ENCODE results near the gene NLGN1.

NLGN1 gene

DNA sequence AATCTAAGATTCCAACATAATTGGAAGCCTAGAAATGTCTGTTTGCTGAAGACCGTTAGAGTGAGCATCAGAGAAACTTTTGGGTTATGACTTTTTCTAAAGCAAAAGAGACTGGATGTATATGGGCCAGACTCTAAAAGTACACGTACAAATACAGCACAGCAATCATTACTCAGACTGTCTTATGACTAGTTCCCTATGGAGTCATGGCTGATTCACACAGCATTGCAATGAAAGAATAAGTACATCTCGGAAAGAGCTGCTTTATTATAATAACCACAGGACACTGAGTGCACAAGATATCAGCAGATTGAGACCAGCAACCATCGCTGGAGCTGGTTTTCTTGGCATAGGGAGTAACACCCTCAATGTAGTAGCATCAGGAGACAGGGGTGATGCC, 618.6 kb downstream of the NLGN1 start:
- DNase-seq = no peak

DNA sequence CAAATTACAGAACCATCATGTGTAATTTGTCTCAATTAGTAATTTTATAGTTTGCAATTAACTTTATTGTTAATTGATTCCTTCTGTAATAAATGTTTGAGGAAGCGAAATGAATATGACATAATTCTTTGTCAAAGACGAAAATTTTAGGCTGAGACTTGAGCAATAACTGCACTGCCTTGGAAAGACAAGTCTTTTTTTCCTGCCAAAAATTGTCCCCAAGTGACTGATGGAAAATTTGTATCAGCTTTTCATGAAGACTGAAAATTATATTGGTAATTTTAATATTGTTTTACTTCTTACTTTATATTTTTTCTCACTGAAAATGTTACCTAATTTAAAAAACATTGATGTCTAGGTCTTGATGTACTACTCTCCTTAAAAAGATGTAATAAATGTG, 622.6 kb downstream of the NLGN1 start:
- no peak for DNase-seq

DNA sequence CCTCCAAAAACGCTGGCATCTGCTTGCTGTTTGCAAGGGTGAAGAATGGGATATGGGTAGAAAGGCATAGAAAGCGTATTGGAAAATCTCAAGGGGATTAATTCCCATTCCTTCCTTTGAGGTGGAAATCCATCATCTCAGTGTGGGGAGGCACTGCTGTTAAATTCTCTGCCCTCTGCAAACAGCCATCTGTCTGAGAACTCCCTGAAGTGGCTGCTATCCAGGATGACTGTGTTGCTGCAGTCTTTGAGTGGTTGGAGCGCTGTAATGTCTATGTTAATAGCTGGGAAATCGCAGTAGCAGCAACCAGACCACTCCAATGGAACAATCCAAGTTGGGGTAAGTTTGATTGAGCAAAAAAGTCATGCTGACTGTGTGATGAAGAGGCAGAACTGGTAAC, 625.9 kb downstream of the NLGN1 start:
- DNase-seq = no peak

DNA sequence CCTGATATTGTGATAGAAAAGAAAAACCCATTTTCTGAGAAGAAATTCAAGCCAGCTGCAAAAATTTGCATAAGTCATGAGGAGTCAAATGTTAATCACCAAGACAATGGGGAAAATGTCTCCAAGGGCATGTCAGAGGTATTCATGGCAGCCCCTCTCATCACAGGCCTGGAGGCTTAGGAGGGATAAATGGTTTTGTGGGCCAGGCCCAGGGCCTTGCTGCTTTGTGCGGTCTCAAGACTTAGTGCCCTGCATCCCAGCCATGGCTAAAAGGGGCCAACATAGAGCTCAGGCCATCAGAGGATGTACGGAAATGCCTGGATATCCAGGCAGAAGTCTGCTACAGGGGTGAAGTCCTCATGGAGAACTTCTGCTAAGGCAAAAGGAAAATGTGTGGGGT, 631.1 kb downstream of the NLGN1 start:
- no peak for DNase-seq

DNA sequence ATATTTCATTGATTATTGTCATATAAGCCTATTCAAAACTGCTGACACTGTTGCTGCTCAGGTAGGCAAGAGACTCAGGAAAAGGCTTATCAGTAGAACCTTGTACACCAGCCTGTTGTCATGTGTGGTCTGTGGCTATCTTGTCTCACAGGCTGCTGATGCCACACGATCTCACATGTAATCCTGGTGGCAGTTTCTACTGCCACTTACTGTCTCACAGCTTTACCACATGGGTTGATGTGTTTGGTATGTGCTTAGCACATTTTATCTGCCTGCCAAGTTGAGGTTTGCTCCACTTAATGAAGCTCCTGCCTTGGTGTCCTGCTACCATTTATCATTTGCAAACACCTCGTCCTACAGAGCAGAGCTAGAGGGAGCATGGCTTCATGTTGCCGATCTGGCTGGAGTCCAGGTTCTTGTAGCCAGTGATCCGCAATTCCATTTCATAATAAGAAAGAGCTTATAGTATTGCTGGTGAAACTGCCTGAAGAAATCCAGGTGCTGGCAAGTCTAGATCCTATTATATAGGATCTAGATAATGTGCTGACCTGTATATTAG, 637.9 kb downstream of the NLGN1 start:
- peak; percentile 10 for DNase-seq

DNA sequence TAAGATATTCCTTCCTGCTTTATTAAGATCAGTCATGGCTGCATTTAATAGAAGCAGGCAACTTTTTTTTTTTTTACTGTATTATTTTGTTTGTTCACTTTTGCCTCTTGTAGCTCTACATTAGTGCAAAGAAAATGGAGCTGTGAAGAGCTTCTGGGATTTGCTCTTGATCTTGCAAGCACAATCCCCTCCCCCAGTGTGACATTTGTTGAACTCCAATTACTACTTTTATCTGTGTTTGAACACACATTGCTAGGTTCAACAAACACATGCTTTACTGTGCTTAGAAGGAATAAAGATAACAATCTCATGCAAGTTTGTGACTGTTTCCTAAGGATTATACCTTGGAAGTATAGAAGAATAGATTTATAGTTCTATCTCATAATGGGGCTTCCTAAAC, 648.8 kb downstream of the NLGN1 start:
- no peak for DNase-seq

DNA sequence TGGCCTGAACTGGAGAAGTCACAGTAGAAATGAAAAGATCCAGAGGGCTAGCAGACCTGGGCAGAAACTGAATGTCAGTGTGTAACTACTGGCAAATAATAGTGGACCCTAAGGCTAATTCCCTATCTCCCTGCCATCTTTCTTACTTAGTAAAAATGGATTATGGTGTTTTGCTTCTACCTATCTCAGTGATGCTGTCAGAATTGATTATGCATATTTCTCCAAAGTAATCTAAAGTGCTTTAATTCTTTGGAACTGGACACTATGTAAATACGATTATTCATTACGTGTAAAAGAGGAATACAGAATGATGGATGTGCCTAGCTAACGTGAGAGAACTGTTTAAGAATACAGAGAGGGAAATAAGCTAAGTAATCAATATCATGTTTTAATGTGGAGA, 651.9 kb downstream of the NLGN1 start:
- no peak for DNase-seq

DNA sequence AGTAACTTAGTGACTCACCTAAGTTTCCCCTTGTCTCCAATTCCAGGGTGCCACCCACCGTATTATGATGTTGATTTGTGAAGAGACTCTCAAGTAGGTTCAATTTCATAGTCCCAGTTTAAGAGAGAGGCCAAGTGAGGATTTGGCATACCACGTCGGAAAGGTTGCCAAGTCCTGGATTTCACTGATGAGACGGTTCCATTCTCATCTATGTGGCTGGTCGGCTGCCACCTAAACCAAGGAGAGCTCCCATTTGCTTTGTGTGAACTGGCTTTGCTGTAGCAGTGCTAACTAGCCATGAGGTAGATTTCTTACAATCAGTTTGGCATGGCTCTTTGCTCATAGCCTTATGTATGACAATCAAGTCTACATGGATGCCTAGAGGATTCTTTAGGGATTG, 653.6 kb downstream of the NLGN1 start:
- no peak for DNase-seq

DNA sequence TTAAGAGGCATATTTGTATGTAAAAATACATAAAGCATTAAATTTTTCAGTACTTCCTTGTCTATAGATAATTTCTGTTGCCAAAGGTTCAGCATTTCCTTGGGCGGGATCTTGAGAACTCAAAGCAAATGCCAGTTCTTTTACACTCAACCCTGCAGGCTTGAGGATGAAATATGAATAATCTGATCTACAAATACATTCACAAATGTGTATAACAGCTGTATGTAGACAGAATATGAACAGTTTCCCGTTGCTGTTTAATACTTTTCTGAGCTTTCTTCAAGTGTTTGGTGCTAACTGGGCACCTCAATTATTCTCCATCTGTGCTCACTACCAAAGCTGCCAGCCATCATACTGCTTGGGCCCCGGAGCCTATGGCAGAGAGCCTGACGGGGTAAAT, 661.3 kb downstream of the NLGN1 start:
- no peak for DNase-seq

DNA sequence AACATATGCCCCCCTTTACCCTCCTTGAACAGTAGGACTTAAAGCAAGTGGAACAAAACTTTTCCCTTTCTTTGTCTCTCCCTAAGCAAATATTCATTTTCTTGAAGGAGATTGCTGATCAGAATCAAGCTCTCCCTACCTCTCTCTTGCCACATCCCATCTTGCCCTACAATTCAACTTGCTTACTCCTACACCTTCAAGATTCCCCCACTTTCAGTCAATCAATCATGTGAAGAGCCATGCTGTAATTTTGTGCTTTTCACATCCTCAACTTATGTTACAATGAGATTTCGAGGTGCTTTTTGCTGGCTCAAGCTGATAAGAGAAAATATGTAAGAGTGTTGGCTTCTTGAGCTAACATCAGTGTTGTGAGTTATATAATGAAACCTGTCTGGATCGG, 662.9 kb downstream of the NLGN1 start:
- DNase-seq = no peak

DNA sequence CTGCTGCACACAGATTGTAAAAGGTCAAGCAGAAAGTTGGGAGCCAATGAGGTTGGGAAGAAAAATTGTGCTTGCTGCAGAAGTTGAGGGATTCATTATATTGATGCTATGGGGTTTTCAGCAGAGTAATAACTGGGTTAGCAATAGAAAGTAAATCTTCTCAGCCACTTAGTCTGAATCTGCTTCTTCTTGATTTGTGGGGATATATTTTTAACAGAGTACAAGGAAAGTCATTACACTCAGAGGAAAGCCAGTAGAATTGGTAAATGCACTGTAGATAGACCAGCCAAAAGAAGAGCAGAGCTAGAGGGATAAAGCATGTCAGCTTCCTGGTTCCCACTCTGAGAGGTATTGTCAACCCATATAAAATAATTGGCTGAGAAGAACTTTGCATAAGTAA, 663.6 kb downstream of the NLGN1 start:
- no peak for DNase-seq

DNA sequence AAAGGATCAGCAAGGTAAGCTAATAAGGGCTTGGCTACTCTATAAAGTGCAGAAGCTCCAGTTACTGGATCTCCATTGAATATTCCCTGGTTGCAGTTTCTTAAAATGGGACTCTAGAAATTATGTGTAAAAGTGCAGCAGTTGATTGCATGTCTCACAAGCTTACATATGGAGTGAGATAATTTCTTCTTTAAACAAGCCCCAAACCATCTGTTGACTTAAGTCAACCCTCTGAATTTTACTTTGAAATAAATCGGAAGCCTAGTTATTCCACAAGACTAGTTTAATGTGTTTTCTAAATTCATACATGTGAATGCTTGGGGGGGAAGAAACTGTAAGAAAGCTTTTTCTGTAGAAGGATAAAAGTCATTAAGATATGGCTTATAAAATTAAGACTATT, 664.2 kb downstream of the NLGN1 start:
- no peak for DNase-seq

DNA sequence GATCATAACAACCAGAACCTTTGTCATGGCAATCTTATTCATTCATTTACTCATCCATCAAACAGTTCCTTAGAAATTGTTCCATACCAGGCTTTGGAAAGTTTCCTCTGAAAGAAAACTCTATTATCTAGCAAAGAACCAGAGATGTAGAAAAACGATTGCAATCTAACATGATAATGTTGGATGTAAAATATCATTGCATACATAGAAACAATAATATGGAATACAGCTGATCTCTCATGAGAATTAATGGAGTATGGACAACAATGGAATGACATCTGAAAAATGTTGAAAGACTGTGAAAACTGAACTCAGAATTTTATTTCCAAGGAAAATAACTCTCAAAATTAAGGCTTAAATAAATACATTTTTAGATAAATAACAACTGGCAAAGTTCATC, 665.4 kb downstream of the NLGN1 start:
- DNase-seq = no peak

DNA sequence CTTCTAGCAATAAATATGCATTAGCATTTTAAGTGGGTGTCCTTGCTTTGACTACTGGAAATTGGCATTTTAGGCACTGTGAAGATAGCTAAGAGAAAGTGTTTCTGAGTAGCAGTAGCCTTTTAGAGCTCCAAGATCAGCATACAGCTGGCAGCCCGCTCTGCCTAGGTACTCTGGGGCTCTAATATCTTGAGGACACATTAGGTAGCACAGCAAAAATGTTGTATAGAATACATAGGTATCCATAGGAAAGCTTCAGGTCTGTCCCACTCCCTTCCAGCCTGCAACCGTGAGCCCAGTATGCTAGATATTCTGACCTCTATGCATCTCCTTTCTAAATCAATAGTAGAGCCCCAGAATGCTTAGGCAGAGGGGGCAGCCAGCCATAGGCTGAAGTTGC, 670.5 kb downstream of the NLGN1 start:
- no peak for DNase-seq

DNA sequence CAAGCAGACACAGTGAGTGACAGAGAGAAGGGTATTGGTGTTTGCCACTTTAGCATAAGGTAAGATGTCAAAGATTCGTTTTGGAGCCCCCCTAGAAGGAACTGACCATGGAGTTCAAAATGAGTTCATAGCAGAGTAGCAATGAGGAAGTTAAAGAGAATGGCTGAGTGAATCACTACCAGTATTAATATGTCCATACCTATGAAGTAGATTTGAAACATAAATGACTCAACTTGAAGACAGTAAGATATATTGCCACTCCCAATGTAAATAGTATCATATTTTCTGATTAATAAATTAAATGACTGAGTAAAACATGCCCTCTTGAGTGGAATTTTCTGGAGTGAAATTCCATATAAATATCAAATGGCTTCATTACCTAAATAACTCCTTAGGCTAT, 675.1 kb downstream of the NLGN1 start:
- DNase-seq = no peak

DNA sequence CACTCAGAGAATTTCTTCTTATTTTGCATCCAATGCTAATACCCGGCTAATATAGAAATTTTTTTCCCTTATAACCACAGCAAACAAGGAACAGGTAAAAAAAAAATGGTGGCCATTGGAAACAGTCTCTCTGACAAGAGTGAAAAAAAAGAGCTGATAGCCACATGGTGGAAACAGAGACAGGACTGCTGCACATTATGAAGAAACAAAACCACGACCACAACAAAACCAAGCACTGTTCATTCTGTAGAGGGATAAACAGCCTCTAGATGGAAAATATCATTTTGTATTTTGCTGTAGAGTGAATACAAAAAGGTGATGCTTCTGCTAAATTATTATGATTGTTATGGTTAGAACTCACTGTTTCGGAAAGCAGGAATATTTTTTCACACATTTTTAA, 686.2 kb downstream of the NLGN1 start:
- DNase-seq = no peak

DNA sequence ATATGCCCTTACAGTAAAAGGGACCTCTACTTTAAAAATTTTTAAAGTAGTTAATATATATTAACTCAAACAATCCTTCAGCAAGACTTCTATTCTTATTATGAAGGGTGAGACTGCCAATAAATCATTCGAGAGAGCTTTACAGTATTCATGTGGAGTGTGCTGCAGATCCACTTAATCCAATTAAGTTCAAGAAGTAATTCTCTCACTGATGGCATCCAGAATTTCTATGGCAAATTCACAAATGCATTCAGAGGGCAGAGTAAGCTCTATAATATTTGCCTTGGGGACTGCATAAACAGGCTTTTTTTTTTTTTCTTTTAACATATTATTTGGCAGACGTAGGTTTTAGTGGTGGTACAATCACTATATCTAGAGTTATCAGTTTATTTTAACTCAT, 692.0 kb downstream of the NLGN1 start:
- DNase-seq = no peak

DNA sequence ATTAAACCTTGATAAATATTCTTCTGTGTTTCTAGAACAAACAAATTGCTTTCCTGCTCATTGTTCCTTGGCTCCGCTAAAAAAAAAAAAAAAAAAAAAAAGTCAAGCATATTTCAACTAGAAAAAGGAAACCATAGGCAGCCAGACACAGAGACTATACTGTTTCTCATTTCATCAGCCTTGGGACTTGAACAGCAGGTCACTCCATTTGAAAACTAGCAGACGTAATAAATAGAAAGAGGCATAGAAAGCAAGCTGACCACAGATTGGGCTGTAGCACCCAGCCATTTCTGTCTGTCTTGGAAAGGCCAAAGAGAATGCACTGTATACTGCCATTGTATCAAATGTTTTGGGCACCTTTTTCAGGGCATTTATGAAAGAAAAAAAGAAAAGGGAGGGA, 697.1 kb downstream of the NLGN1 start:
- no peak for DNase-seq

DNA sequence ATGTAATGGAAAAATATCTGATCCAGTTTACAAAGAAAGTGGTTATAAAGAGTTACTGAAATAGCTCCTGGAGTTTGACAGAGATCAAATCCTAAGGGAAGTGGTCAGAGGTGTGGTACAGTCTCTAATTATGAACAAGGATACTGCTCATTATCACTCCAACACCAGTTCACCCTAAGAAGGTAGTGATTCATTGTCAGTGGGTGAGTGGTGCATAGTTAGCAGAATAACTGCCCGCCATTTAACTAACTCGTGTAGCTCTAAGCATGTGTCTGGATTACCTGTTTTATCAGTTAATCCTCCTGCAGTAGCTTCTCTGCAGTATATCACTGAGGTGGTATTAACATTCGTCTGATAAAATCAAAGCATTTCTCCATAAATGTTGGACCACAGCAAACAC, 700.1 kb downstream of the NLGN1 start:
- no peak for DNase-seq

DNA sequence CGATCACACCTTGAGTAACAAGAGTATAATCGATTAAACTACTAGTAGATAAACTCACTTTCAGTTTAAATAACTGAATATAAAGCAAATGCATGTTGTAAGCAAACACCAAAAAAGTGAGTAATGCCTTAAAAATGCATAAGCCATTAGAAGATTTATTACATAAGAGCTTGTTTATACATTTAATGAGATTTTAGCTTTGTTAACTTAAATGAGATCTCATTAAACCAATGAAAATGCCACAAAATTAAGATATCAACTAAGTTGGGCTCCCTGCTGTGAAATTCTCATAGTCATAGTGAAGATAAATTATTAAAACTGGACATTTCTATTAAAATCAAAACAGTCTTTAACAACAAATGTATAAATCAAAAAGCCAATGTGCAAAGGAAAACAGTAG, 701.2 kb downstream of the NLGN1 start:
- no peak for DNase-seq

DNA sequence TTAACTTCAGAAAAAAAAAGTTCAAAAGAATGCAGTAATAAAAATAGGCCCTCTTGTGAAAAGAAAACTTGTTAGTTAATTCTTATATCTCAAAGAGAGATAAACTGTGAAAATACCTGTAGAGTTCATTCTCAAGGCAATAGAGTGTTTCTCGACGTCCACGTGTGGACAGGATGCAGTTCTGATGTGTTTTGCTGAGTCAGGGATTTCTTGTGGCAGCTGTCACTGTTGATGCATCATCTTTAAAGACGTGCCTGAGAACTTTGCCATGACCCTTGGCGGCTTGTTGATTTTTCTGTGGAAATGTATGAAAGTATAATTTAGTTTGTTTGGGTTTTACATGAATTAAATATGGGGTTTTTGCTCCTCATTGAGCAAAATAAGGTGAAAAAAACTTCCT, 702.2 kb downstream of the NLGN1 start:
- DNase-seq = no peak

DNA sequence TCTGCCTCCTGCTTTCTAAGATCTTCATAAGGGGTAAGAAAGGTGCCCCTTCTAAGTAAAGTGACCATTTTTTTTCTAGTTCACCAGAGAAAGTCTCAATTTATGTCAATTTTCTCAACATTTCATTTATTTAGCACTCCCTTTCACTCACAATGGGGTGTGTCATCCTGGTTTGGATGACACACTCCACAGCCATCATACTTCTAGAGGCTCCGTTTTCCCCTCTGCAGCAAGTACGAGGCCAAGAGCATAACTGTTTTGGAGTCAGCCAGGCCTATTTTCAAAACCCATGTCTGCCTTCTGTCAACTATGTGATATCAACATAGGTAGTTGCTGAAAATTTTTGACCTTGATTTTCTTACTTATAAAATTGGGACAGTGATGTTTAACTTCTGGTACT, 703.2 kb downstream of the NLGN1 start:
- DNase-seq = no peak

DNA sequence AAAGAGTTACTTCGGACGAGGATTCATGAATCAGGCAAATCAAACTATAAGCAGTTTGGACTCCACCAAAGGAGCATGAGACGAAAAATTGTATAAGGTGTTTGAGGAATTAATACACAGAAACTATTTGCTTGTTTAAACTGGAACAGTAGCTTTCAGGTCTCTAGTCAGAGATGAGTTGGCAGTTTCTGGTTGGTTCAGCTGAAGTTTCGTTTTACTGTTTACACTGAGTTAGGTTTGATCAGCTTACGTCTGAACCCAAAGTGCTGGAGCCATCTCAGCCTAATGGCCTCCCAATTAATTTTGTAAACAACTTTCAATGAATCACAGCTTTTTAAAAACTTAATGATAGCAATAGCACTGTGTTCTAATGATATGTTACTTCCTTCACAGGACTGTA, 703.7 kb downstream of the NLGN1 start:
- DNase-seq = no peak

DNA sequence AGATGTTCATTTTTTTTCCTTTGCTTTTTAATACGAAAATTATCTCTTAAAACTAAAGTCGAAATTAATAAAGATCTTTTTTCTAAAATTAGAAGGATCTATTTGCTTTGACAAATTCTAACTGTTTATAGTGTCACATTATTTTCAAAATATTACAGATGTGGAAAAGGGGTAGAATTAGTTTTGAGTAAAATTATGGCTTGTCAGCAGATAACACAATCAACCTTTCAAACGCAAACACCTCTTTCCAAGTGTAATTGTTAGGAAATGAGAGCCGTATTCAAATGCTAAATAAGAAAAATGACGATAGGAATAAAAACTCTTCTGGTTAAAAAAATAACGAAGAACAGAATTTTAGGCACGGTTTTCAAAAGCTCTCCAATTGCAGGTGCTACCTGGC, 704.7 kb downstream of the NLGN1 start:
- no peak for DNase-seq

DNA sequence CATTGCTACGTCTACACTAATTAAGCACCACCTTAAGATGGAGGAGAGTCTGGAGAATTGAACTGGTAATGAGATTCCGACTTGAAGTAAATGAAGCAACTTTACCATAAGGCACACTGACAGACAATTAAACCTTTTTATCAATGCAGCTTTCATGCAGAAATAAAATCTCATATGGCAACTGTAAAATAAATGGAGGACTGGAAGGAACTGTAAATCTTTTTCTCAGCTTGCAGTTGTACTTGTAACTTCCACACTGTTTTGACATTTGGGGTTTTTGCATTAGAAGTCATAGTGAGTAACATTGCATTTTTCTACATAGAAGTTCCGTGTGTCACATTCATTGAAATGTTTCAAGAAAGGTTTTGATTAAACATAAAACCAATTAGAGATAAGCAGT, 705.3 kb downstream of the NLGN1 start:
- DNase-seq = no peak

DNA sequence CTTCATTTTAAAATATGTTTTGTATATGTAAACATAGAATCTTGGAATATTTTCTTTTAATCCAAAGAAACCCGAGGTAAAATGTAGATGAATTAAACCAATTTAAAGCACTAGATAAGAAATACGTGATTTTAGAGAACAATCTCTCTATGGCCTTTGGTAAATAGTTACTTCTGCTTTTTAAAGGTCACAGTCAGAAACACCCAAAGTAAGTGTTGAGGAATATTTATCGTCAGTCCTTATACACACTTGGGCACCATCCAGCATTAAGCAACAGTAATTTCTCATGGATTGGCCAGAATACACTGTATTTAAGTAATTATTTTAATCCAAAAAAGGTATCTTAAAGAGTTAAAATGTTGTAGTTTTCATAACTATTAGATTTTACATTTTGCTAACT, 713.2 kb downstream of the NLGN1 start:
- DNase-seq = no peak

Measured in hematopoietic multipotent progenitor cell treated with erythropoietin and hydrocortisone succinate and interleukin-3 and kit ligand, for 8 days (in vitro differentiated cells).